GM23338 (cell line): ENCODE data around the gene HSP90AB1. TPM values are rescaled to one million over a fixed set of nuclear protein-coding genes. Genes with fewer than 3 reads are reported as not detected.

Source experiments
- ATAC-seq: fragments of 200-7000 bp; cut with Tn5 transposase; 3 replicates; pipeline ENCODE4 v1.9.1; 2020
- DNase-seq: peaks from one replicate; pipeline ENCODE4 v3.0.0-alpha.2; 2015; ENCODE audit warnings: low spot score
- H2AFZ ChIP-seq: fragments of 200-600 bp; sonication (generic); 2 replicates; pipeline ENCODE4 v1.8.0; 2016; ENCODE audit warnings: antibody characterized with exemption, mild to moderate bottlenecking, moderate library complexity
- H3F3A ChIP-seq: fragments of 200-600 bp; sonication (generic); replicated peaks from 2 replicates; pipeline ENCODE4 v1.8.0; 2017; ENCODE audit warnings: antibody characterized with exemption, mixed run types, low read depth
- H3K27ac ChIP-seq: fragments of 200-600 bp; sonication (generic); 2 replicates; pipeline ENCODE4 v1.6.1; 2016; ENCODE audit warnings: low read depth
- H3K27me3 ChIP-seq: fragments of 200-600 bp; sonication (generic); 2 replicates; pipeline ENCODE4 v1.8.0; 2016; ENCODE audit warnings: mild to moderate bottlenecking, mixed run types, moderate library complexity; ENCODE audit not compliant: insufficient read depth
- H3K36me3 ChIP-seq: fragments of 200-600 bp; sonication (generic); 2 replicates; pipeline ENCODE4 v1.8.0; 2016; ENCODE audit warnings: mild to moderate bottlenecking; ENCODE audit not compliant: insufficient read depth
- H3K4me1 ChIP-seq: fragments of 200-600 bp; sonication (generic); 2 replicates; pipeline ENCODE4 v1.8.0; 2016; ENCODE audit warnings: mild to moderate bottlenecking, moderate library complexity; ENCODE audit not compliant: insufficient read depth
- H3K4me2 ChIP-seq: fragments of 200-600 bp; sonication (generic); 2 replicates; pipeline ENCODE4 v1.7.1; 2017; ENCODE audit warnings: mixed run types
- H3K4me3 ChIP-seq: fragments of 200-600 bp; sonication (generic); 2 replicates; pipeline ENCODE4 v1.6.1; 2016; ENCODE audit warnings: mixed run types
- H3K79me2 ChIP-seq: fragments of 200-600 bp; sonication (generic); replicated peaks from 2 replicates; pipeline ENCODE4 v1.8.0; 2017; ENCODE audit warnings: mild to moderate bottlenecking; ENCODE audit not compliant: insufficient read depth
- H3K9me2 ChIP-seq: fragments of 200-600 bp; sonication (generic); 2 replicates; pipeline ENCODE4 v1.8.0; 2017; ENCODE audit not compliant: insufficient read depth
- H4K20me1 ChIP-seq: fragments of 200-600 bp; sonication (generic); replicated peaks from 2 replicates; pipeline ENCODE4 v1.8.0; 2017; ENCODE audit warnings: mild to moderate bottlenecking; ENCODE audit not compliant: insufficient read depth
- H3K27ac Mint-ChIP-seq: 2 replicates; pipeline ENCODE4 v1.8.0; 2020; ENCODE audit warnings: inconsistent platforms, mild to moderate bottlenecking, moderate library complexity, mixed read lengths
- H3K27me3 Mint-ChIP-seq: 3 replicates; pipeline ENCODE4 v1.8.0; 2022; ENCODE audit warnings: low read depth, mild to moderate bottlenecking, moderate library complexity, mixed read lengths, inconsistent platforms; ENCODE audit not compliant: insufficient read depth, poor library complexity
- H3K36me3 Mint-ChIP-seq: 3 replicates; pipeline ENCODE4 v1.8.0; 2021; ENCODE audit warnings: low read depth, mild to moderate bottlenecking, inconsistent platforms, moderate library complexity, mixed read lengths
- H3K4me1 Mint-ChIP-seq: 3 replicates; pipeline ENCODE4 v1.8.0; 2020; ENCODE audit warnings: mild to moderate bottlenecking, inconsistent platforms, mixed read lengths
- H3K4me3 Mint-ChIP-seq: 3 replicates; pipeline ENCODE4 v1.8.0; 2021; ENCODE audit warnings: moderate library complexity, mild to moderate bottlenecking, inconsistent platforms, mixed read lengths
- H3K9me3 Mint-ChIP-seq: 3 replicates; pipeline ENCODE4 v1.8.0; 2020; ENCODE audit warnings: moderate library complexity, mild to moderate bottlenecking, inconsistent platforms, mixed read lengths
- CREB1 ChIP-seq: fragments of 250-450 bp; sonication (Bioruptor Pico); IDR thresholded peaks from 2 replicates; pipeline ENCODE4 v1.5.0; 2020; ENCODE audit warnings: low read depth, mild to moderate bottlenecking, moderate library complexity
- ETS1 ChIP-seq: IDR thresholded peaks from 2 replicates; pipeline ENCODE4 v1.6.1; 2016; ENCODE audit warnings: antibody characterized with exemption
- EZH2 ChIP-seq: fragments of 200-600 bp; sonication (generic); IDR thresholded peaks from one replicate; pipeline ENCODE4 v1.8.0; 2017; ENCODE audit warnings: antibody characterized with exemption, mild to moderate bottlenecking, low read depth; ENCODE audit not compliant: unreplicated experiment
- EZH2phosphoT487 ChIP-seq: fragments of 200-600 bp; sonication (generic); IDR thresholded peaks from one replicate; pipeline ENCODE4 v1.8.1; 2018; ENCODE audit warnings: antibody characterized with exemption; ENCODE audit not compliant: unreplicated experiment
- JUNB ChIP-seq: IDR thresholded peaks from one replicate; pipeline ENCODE4 v1.6.1; 2016; ENCODE audit warnings: antibody characterized with exemption; ENCODE audit not compliant: unreplicated experiment
- NANOG ChIP-seq: IDR thresholded peaks from 2 replicates; pipeline ENCODE4 v1.6.1; 2016; ENCODE audit warnings: antibody characterized with exemption, borderline replicate concordance
- POLR2AphosphoS5 ChIP-seq: IDR thresholded peaks from 2 replicates; pipeline ENCODE4 v1.6.1; 2016; ENCODE audit warnings: antibody characterized with exemption, low read depth
- STAT1 ChIP-seq: IDR thresholded peaks from one replicate; pipeline ENCODE4 v1.6.1; 2016; ENCODE audit warnings: antibody characterized with exemption; ENCODE audit not compliant: unreplicated experiment
- ZNF114 ChIP-seq: fragments of 250-450 bp; sonication (Bioruptor Pico); IDR thresholded peaks from 2 replicates; pipeline ENCODE4 v1.5.0; 2020; ENCODE audit warnings: mild to moderate bottlenecking, moderate library complexity
- ZNF331 ChIP-seq: fragments of 250-450 bp; sonication (Bioruptor Pico); IDR thresholded peaks from 2 replicates; pipeline ENCODE4 v1.5.0; 2020; ENCODE audit warnings: low read depth, mild to moderate bottlenecking, moderate library complexity
- ZNF462 ChIP-seq: fragments of 250-450 bp; sonication (Bioruptor Pico); IDR thresholded peaks from 2 replicates; pipeline ENCODE4 v1.5.0; 2020; ENCODE audit warnings: mild to moderate bottlenecking, moderate library complexity
- polyA plus RNA-seq: library from polyadenylated mRNA; unstranded; fragments of >200 nt; fragmentation: Nextera tagmentation; extraction: Ambion mirVana; gene quantifications from 2 replicates; pipeline ENCODE4 v1.2.1, GENCODE V29; 2016
- total RNA-seq: library from RNA; depleted of rRNA; stranded (reverse); fragments of >200 nt; shearing (Covaris generic); gene quantifications from 2 replicates; pipeline ENCODE4 v1.2.3, GENCODE V29; 2014
- TF ChIP-seq, protein P1 (sequence below): IDR thresholded peaks from one replicate; pipeline ENCODE4 v1.6.1; 2018; ENCODE audit warnings: antibody characterized with exemption; ENCODE audit not compliant: unreplicated experiment
- TF ChIP-seq, protein P2 (sequence below), 2 experiments: fragments of 200-600 bp in 1 of 2; sonication (generic) in 1 of 2; conservative IDR thresholded peaks; 2 replicates each; pipeline versions ENCODE4 v1.5.1 to v1.6.1; 2016 to 2017; ENCODE audit warnings: antibody characterized with exemption in 2 of 2, low read depth in 2 of 2, mild to moderate bottlenecking in 2 of 2, moderate library complexity in 1 of 2

HSP90AB1 gene
- total and polyA plus RNA-seq, 2 experiments from 2014 or later: 1,425 to 2,361 TPM

GRCh38 chr6:44237813-44238433 is 9.0 kb upstream of the HSP90AB1 start:
- Mint-ChIP-seq H3K9me3 (no peaks in the 10 kb centered on the region; the same call in 2 of the 3 replicates), H3K36me3 (peaks cover 34% of the 10 kb centered on the region), H3K4me1 (peaks cover 42% of the 10 kb centered on the region), H3K27me3 (peaks cover 23% of the 10 kb centered on the region), H3K27ac (peak overlapping the region; percentile 77; the same call in 1 of the 2 replicates), H3K4me3 (peak overlapping the region; percentile 73)
- H3K4me1 ChIP-seq: peaks cover 19% of the 10 kb centered on the region; the same call in 1 of the 2 replicates
- no peaks in the 10 kb centered on the region for H3K36me3 ChIP-seq
- DNase-seq: peak; percentile 81
- no peaks in the 10 kb centered on the region for H3K9me2 ChIP-seq
- peak overlapping the region; percentile 90 for H3K4me2 ChIP-seq
- H4K20me1 ChIP-seq: peaks cover 6% of the 10 kb centered on the region; the same call in 1 of the 2 replicates
- H2AFZ ChIP-seq: no peak overlapping the region
- no peaks in the 10 kb centered on the region for H3K79me2 ChIP-seq
- H3K4me3 ChIP-seq: peak overlapping the region; percentile 83
- ATAC-seq: peak; percentile 74
- TF ChIP-seq, protein P1, sequence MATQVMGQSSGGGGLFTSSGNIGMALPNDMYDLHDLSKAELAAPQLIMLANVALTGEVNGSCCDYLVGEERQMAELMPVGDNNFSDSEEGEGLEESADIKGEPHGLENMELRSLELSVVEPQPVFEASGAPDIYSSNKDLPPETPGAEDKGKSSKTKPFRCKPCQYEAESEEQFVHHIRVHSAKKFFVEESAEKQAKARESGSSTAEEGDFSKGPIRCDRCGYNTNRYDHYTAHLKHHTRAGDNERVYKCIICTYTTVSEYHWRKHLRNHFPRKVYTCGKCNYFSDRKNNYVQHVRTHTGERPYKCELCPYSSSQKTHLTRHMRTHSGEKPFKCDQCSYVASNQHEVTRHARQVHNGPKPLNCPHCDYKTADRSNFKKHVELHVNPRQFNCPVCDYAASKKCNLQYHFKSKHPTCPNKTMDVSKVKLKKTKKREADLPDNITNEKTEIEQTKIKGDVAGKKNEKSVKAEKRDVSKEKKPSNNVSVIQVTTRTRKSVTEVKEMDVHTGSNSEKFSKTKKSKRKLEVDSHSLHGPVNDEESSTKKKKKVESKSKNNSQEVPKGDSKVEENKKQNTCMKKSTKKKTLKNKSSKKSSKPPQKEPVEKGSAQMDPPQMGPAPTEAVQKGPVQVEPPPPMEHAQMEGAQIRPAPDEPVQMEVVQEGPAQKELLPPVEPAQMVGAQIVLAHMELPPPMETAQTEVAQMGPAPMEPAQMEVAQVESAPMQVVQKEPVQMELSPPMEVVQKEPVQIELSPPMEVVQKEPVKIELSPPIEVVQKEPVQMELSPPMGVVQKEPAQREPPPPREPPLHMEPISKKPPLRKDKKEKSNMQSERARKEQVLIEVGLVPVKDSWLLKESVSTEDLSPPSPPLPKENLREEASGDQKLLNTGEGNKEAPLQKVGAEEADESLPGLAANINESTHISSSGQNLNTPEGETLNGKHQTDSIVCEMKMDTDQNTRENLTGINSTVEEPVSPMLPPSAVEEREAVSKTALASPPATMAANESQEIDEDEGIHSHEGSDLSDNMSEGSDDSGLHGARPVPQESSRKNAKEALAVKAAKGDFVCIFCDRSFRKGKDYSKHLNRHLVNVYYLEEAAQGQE: no peak
- TF ChIP-seq EZH2: no peak
- TF ChIP-seq CREB1 (CRISPR knock-in tag): peak; percentile 80
- peak; percentile 31; the same call in 1 of the 2 replicates for TF ChIP-seq POLR2AphosphoS5
- TF ChIP-seq NANOG: no peak
- no peak for TF ChIP-seq EZH2phosphoT487
- TF ChIP-seq ETS1: no peak
- no peak for TF ChIP-seq ZNF114
- no peak for TF ChIP-seq JUNB
- TF ChIP-seq ZNF462 (CRISPR knock-in tag): no peak
- TF ChIP-seq ZNF331 (CRISPR knock-in tag): no peak
- no peak for TF ChIP-seq STAT1
- TF ChIP-seq, protein P2, sequence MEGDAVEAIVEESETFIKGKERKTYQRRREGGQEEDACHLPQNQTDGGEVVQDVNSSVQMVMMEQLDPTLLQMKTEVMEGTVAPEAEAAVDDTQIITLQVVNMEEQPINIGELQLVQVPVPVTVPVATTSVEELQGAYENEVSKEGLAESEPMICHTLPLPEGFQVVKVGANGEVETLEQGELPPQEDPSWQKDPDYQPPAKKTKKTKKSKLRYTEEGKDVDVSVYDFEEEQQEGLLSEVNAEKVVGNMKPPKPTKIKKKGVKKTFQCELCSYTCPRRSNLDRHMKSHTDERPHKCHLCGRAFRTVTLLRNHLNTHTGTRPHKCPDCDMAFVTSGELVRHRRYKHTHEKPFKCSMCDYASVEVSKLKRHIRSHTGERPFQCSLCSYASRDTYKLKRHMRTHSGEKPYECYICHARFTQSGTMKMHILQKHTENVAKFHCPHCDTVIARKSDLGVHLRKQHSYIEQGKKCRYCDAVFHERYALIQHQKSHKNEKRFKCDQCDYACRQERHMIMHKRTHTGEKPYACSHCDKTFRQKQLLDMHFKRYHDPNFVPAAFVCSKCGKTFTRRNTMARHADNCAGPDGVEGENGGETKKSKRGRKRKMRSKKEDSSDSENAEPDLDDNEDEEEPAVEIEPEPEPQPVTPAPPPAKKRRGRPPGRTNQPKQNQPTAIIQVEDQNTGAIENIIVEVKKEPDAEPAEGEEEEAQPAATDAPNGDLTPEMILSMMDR (conservative IDR thresholded peaks at IDR 0.05; ENCODE audit: low read depth in 2 of 2): peak; percentile 84 to 87
- 0 out of 2 replicates have a peak, but pooled peaks cover 11% of the 10 kb centered on the region for H3K27me3 ChIP-seq
- H3K27ac ChIP-seq: no peak overlapping the region
- H3F3A ChIP-seq: peaks cover 18% of the 10 kb centered on the region
